B cell (primary cell): ENCODE measurements around the gene LGALS7.

ENCODE experiments used
- EZH2 ChIP-seq: IDR thresholded peaks from 2 replicates; pipeline ENCODE4 v1.6.1; 2012; ENCODE audit warnings: borderline replicate concordance, low read depth, mild to moderate bottlenecking, moderate library complexity, low read length; ENCODE audit not compliant: insufficient read depth, poor library complexity, severe bottlenecking
- TF ChIP-seq, protein P1 (sequence below): fragments of 200-600 bp; IDR thresholded peaks from one replicate; pipeline ENCODE4 v1.8.0; 2022; ENCODE audit warnings: antibody characterized with exemption, mild to moderate bottlenecking

DNA sequence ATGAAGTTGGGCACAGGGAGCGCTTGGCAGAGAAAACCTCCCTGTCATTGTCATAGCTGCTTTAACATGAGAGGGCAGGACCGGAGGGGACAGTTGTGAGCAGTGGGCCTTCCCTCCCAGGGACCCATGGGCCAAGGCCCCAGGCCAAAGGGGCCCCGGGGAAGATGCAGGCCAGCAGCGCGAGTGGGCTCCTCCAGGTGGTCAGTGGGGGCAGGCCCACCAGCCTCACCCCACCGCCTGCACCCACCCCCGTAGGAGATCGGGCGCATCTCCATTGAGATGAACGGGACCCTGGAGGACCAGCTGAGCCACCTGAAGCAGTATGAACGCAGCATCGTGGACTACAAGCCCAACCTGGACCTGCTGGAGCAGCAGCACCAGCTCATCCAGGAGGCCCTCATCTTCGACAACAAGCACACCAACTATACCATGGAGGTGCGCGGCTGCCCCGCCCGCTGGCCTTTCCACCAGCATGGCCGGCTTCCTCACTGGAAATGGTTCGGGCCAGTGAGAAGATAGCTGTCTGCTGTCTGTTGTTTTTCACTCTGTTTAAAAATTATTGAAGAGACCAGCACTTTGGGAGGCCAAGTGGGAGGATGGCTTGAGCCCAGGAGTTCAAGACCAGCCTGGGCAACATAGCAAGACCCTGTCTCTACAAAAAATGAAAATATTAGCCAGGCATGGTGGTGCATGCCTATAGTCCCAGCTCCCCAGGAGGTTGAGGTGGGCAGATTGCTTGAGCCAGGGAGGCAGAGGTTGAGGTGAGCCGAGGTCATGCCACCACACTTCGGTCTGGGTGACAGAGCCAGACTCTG is 47.6 kb downstream of the LGALS7 start:
- TF ChIP-seq, protein P1, sequence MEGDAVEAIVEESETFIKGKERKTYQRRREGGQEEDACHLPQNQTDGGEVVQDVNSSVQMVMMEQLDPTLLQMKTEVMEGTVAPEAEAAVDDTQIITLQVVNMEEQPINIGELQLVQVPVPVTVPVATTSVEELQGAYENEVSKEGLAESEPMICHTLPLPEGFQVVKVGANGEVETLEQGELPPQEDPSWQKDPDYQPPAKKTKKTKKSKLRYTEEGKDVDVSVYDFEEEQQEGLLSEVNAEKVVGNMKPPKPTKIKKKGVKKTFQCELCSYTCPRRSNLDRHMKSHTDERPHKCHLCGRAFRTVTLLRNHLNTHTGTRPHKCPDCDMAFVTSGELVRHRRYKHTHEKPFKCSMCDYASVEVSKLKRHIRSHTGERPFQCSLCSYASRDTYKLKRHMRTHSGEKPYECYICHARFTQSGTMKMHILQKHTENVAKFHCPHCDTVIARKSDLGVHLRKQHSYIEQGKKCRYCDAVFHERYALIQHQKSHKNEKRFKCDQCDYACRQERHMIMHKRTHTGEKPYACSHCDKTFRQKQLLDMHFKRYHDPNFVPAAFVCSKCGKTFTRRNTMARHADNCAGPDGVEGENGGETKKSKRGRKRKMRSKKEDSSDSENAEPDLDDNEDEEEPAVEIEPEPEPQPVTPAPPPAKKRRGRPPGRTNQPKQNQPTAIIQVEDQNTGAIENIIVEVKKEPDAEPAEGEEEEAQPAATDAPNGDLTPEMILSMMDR: no peak
- TF ChIP-seq EZH2: no peak
